LNCaP clone FGC (cell line): ENCODE measurements around the gene ADCY5.

ENCODE experiments used
- DNase-seq: peaks from one replicate; pipeline ENCODE4 v3.0.0-alpha.2; 2011; ENCODE audit warnings: low read depth
- H3K4me3 ChIP-seq: 2 replicates; pipeline ENCODE4 v1.5.1; 2011; ENCODE audit warnings: mild to moderate bottlenecking, low read depth, low read length, control low read depth
- CTCF ChIP-seq: IDR thresholded peaks from 2 replicates; pipeline ENCODE4 v1.5.1; 2012; ENCODE audit warnings: mild to moderate bottlenecking; ENCODE audit not compliant: control insufficient read depth, insufficient read depth; ENCODE audit errors: extremely low read depth

The ADCY5 gene

DNA sequence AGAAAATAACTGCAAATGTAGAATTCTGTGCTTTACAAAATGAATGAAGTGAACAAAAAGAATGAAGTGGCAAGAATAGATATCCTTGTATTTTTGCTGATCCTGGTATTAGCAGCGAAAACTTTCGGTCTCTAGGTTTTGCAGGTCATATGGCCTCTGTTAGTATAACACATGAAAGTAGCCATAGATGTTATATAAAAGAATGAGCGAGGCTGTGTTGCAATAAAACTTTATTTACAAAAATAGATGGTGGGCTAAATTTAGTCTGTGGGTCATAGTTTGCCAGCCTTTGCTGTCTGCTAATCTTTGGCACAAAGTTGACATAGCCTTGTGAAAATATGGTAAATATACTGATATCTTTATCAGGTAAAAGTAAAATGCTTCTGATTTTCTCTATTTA, 212.0 kb downstream of the ADCY5 start:
- no peak for DNase-seq
- no peak for TF ChIP-seq CTCF
- H3K4me3 ChIP-seq = no peak overlapping the region
